H1 (cell line): Measurements from ENCODE around the gene CXCL12. TPM values are rescaled to one million over a fixed set of nuclear protein-coding genes. Genes with fewer than 3 reads are reported as not detected.

ENCODE experiments used
- CBX8 ChIP-seq: fragments of 300-800, 300-1000 bp; sonication (generic); IDR thresholded peaks from 2 replicates; pipeline ENCODE4 v1.7.1; 2016; ENCODE audit warnings: low read depth, low read length, borderline replicate concordance
- KDM1A ChIP-seq: fragments of 200-600, 300-600 bp; sonication (generic); IDR thresholded peaks from 2 replicates; pipeline ENCODE4 v1.7.1; 2016; ENCODE audit warnings: mild to moderate bottlenecking, low read length, borderline replicate concordance
- SP2 ChIP-seq: IDR thresholded peaks from 2 replicates; pipeline ENCODE4 v1.6.1; 2012; ENCODE audit warnings: mild to moderate bottlenecking, low read length, inconsistent platforms
- TBP ChIP-seq: IDR thresholded peaks from 2 replicates; pipeline ENCODE4 v1.6.1; 2011; ENCODE audit warnings: low read depth, low read length, improper control_type of control experiment
- polyA plus RNA-seq, 7 experiments: library from polyadenylated mRNA; depleted of rRNA in 3 of 7; stranded (reverse) in 5 of 7; unstranded in 2 of 7; fragments of >200 nt in 5 of 7; fragments of 200-250 nt in 2 of 7; gene quantifications; 1 replicate in 5 of 7; 2 replicates in 1 of 7; 4 replicates in 1 of 7; pipeline versions ENCODE4 v1.2.1 to v1.2.3, GENCODE V29; 2011 to 2013; ENCODE audit warnings: missing spikeins in 2 of 7, mixed read lengths in 2 of 7
- total RNA-seq: library from RNA; stranded (reverse); fragmentation: NEBNext Ultra II Directional; extraction: Animal tissue kit (Norgen Biotek cat#: 25700); gene quantifications from 2 replicates; pipeline ENCODE4 v1.2.1, GENCODE V29; 2021

Gene CXCL12
- total and polyA plus RNA-seq, 2 of the 8 experiments (the other 6 are each of a cell fraction or from before 2014, with no cell fraction given): 51.4 to 53.8 TPM

DNA sequence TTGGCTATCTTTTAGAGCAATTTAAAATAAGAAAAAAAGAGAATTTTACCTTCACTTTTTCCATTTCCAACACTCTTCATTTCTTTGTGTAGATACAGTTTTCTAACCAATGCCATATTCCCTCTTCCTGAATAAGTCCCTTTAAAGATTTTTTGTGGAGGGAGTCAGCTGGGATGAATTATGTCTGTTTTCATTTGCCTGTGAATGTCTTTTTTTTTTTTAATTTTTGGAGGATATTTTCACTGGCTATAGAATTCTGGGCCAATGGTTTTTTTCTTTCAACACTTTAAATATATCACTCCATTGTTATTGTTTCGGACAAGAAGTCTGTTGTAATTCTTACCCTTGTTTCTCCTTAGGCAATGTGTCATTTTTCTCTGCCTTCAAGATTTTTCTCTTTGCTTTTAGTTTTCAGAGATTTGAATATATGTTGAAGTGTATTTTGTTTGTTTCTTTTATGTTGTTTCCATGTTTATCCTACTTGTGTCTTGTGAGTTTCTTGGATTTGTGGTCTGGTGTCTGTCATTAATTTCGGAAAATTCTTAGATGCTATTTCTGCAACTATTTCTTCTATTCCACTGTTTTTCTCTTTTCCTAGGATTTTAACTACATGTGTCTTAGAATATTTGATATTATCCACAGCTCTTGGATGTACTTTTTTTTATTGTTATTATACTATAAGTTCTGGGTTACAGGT, 20.0 kb upstream of the CXCL12 start (continued):
- TF ChIP-seq KDM1A: no peak
- no peak for TF ChIP-seq CBX8
- no peak for TF ChIP-seq SP2
- no peak for TF ChIP-seq TBP
